ENCODE results near the gene PFN4.

DNA sequence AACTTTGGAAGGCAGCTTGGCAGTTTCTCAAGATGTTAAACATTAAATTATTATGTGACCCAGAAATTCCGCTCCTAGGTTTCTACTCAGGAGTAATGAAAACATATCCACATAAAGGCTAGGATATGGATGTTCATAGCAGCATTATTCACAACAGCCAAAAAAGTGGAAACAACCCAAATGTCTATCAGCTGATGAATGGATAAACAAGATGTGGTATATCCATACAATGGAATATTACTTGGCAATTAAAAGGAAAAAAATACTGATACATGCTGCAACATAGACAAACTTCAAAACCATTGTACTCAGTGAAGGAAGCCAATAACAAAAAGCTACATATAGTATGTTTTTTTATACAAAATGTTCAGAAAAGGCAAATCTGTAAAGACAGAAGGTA is 39.4 kb upstream of the PFN4 start:
- TF ChIP-seq EZH2 (IDR thresholded peaks at IDR 0.05; ENCODE audit: low read length, missing control alignments): no peak
- TF ChIP-seq, protein P1, sequence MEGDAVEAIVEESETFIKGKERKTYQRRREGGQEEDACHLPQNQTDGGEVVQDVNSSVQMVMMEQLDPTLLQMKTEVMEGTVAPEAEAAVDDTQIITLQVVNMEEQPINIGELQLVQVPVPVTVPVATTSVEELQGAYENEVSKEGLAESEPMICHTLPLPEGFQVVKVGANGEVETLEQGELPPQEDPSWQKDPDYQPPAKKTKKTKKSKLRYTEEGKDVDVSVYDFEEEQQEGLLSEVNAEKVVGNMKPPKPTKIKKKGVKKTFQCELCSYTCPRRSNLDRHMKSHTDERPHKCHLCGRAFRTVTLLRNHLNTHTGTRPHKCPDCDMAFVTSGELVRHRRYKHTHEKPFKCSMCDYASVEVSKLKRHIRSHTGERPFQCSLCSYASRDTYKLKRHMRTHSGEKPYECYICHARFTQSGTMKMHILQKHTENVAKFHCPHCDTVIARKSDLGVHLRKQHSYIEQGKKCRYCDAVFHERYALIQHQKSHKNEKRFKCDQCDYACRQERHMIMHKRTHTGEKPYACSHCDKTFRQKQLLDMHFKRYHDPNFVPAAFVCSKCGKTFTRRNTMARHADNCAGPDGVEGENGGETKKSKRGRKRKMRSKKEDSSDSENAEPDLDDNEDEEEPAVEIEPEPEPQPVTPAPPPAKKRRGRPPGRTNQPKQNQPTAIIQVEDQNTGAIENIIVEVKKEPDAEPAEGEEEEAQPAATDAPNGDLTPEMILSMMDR (conservative IDR thresholded peaks at IDR 0.05 in 1 of 2, IDR thresholded peaks at IDR 0.05 in 1 of 2; ENCODE audit: low read depth in 1 of 2, low read length in 2 of 2): no peak
